HUES64 (cell line): Measurements from ENCODE around the gene LRRC72.
"Not testable (repeated sequence)": the region's sequence is repeated elsewhere in the genome, so short reads cannot be mapped to it uniquely, and the experiment has no call there.

Experiments
- H3K27ac ChIP-seq: 2 replicates; pipeline ENCODE4 v1.7.0; 2013; ENCODE audit warnings: low read depth, low read length, inconsistent platforms
- H3K27me3 ChIP-seq: 2 replicates; pipeline ENCODE4 v1.6.1; 2013; ENCODE audit warnings: mild to moderate bottlenecking, low read length; ENCODE audit not compliant: insufficient read depth
- H3K36me3 ChIP-seq: 2 replicates; pipeline ENCODE4 v1.6.1; 2013; ENCODE audit warnings: mild to moderate bottlenecking, low read length; ENCODE audit not compliant: insufficient read depth
- H3K4me1 ChIP-seq: 2 replicates; pipeline ENCODE4 v1.6.1; 2013; ENCODE audit warnings: mild to moderate bottlenecking, low read length, moderate library complexity; ENCODE audit not compliant: insufficient read depth
- H3K4me3 ChIP-seq: 2 replicates; pipeline ENCODE4 v1.5.1; 2013; ENCODE audit warnings: mild to moderate bottlenecking, low read length, moderate library complexity
- H3K9ac ChIP-seq: 2 replicates; pipeline ENCODE4 v1.6.1; 2013; ENCODE audit warnings: mild to moderate bottlenecking, low read depth, low read length
- H3K9me3 ChIP-seq: 2 replicates; pipeline ENCODE4 v1.6.1; 2013; ENCODE audit warnings: low read depth, low read length; ENCODE audit not compliant: insufficient read depth
- WGBS: fragments of 150-250, 120-280 bp; methylation state at CpG from one replicate; pipeline ENCODE4 v1.1.7; 2013; ENCODE audit warnings: missing lambda C conversion rate; 5-methylcytosine and 5-hydroxymethylcytosine counted together

The LRRC72 gene

DNA sequence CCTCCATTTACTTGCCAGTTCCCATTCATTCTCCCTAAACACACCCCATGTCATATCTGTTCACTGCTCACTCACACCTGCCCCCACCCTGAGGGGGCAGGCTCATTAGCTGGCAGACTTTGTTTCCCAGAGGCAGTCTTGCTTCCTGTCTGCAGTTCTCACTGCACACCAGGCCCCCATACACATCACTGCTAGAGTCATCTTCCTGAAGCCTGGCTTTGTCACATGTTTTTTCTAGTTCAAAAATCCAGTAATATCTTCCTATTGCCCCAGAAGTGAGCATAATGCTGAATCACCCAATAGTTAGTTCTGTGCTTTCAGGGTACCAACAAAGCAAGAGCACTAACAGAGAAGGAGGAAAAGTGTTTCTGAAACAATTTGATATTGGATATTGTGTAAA lies 1.9 kb downstream of the LRRC72 start:
- H3K4me3 ChIP-seq, result no peak overlapping the region
- no peaks in the 10 kb centered on the region for H3K27me3 ChIP-seq
- no peaks in the 10 kb centered on the region for H3K9me3 ChIP-seq
- H3K4me1 ChIP-seq, result no peaks in the 10 kb centered on the region
- no peak overlapping the region for H3K27ac ChIP-seq
- H3K9ac ChIP-seq, result no peak overlapping the region
- H3K36me3 ChIP-seq, result no peaks in the 10 kb centered on the region

- no peak overlapping the region for H3K4me3 ChIP-seq
- H3K27me3 ChIP-seq, result no peaks in the 10 kb centered on the region
- H3K9ac ChIP-seq, result no peak overlapping the region
- H3K27ac ChIP-seq, result no peak overlapping the region
- no peaks in the 10 kb centered on the region for H3K36me3 ChIP-seq
- H3K4me1 ChIP-seq, result no peaks in the 10 kb centered on the region
- no peaks in the 10 kb centered on the region for H3K9me3 ChIP-seq
- no CpG with 5 or more reads among the region's 1 CpG for WGBS
Observed at GRCh38 chr7:16529697-16530096, 3.1 kb downstream of the LRRC72 start.

- Histone ChIP-seq H3K4me3 (no peak overlapping the region), H3K27ac (no peak overlapping the region), H3K9me3 (no peaks in the 10 kb centered on the region), H3K4me1 (no peaks in the 10 kb centered on the region), H3K27me3 (no peaks in the 10 kb centered on the region), H3K9ac (no peak overlapping the region), H3K36me3 (no peaks in the 10 kb centered on the region)
- no CpG with 5 or more reads among the region's 1 CpG for WGBS
Observed at GRCh38 chr7:16531707-16532106, 5.1 kb downstream of the LRRC72 start.

DNA sequence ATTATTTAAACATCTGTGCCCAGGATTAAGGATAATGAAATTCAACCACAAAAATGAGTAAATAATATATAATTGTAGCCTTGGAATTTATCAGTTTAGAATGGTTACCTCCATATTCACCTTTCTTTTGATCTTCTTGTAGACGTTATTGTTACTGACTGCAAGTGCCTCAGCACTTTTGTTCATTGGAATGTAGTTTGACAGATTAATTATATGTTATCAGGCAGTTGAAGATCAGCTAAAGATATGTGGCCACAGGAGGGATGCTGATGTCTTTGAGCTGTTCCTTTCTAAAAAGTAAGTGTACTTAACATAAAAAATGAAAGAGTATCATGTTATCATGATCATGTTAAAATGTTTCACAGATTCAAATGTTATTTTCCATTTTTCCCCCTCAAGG lies 5.6 kb downstream of the LRRC72 start:
- H3K9me3 ChIP-seq, result no peaks in the 10 kb centered on the region
- H3K4me1 ChIP-seq, result no peaks in the 10 kb centered on the region
- no peak overlapping the region for H3K4me3 ChIP-seq
- H3K27me3 ChIP-seq, result no peaks in the 10 kb centered on the region
- no peaks in the 10 kb centered on the region for H3K36me3 ChIP-seq
- no peak overlapping the region for H3K27ac ChIP-seq
- WGBS, result 71% methylated on average over 1 of the region's 1 CpG
- H3K9ac ChIP-seq, result no peak overlapping the region

DNA sequence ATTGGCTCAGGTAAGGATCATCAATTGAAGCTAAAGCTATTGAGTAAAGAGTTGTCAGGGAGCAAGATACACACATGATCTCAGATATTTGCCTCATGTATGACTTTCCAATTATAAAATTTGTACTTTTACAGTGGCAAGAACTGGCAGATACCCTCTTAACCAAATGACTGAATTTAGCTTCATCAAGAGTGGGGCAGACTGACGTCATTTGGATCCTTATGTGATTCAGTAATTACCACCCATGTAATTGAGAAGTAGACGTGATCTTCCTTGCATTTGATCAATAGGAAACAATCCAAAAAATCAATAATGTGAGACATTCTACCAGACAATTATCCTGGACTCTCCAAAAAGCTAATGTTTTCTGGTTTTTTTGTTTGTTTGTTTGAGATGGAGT lies 8.9 kb downstream of the LRRC72 start:
- Histone ChIP-seq H3K4me3 (no peak overlapping the region), H3K9ac (no peak overlapping the region), H3K4me1 (no peaks in the 10 kb centered on the region), H3K27me3 (no peaks in the 10 kb centered on the region), H3K36me3 (no peaks in the 10 kb centered on the region), H3K9me3 (no peaks in the 10 kb centered on the region), H3K27ac (no peak overlapping the region)
- 95% methylated on average over 2 of the region's 2 CpGs for WGBS

DNA sequence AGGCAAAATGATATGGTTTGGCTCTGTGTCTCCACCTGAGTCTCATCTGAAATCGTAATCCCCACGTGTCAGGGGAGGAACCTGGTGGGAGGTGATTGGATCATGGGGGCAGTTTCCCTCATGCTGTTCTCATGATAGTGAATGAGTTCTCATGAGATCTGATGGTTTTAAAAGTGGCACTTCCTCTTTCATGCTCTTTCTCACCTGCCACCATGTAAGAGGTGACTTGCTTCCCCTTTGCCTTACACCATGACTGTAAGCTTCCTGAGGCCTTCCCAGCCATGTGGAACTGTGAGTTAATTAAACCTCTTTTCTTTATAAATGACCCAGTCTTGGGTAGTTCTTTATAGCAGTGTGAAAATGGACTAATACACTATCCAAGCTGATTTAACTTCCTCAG lies 13.9 kb downstream of the LRRC72 start:
- H3K9me3 ChIP-seq, H3K36me3 ChIP-seq, H3K27me3 ChIP-seq, H3K4me3 ChIP-seq, H3K4me1 ChIP-seq, H3K27ac ChIP-seq, H3K9ac ChIP-seq: not testable (repeated sequence)
- 98% methylated on average over 2 of the region's 2 CpGs for WGBS

- H3K4me3 ChIP-seq, result no peak overlapping the region
- H3K9ac ChIP-seq, result no peak overlapping the region
- H3K4me1 ChIP-seq, result no peaks in the 10 kb centered on the region
- no peaks in the 10 kb centered on the region for H3K9me3 ChIP-seq
- no peak overlapping the region for H3K27ac ChIP-seq
- 84% methylated on average over 2 of the region's 2 CpGs for WGBS
- H3K27me3 ChIP-seq, result no peaks in the 10 kb centered on the region
- no peaks in the 10 kb centered on the region for H3K36me3 ChIP-seq
Observed at GRCh38 chr7:16542401-16542800, 15.8 kb downstream of the LRRC72 start.

DNA sequence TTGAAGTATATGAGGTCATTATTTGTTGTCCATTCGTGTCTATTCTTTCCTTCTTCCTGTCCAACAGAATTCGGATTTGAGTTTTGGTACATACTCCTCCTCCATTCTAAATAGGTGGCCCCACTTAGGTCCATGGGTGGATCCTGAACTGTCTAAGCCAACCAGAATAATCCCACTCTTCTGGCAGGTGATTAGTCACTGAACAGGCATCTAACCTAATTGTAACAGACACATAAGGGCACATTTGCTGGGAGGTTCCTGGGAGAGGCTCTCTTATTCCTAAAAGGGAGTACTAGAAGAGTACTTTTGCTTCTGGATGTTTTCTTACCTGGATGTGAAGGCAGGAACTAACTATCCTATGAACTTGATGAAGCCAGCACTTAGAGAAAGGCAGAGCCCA lies 16.8 kb downstream of the LRRC72 start:
- no peaks in the 10 kb centered on the region for H3K4me1 ChIP-seq
- H3K9me3 ChIP-seq, result no peaks in the 10 kb centered on the region
- no peak overlapping the region for H3K9ac ChIP-seq
- no peaks in the 10 kb centered on the region for H3K27me3 ChIP-seq
- H3K36me3 ChIP-seq, result no peaks in the 10 kb centered on the region
- H3K4me3 ChIP-seq, result no peak overlapping the region
- 91% methylated on average over 2 of the region's 2 CpGs for WGBS
- no peak overlapping the region for H3K27ac ChIP-seq

DNA sequence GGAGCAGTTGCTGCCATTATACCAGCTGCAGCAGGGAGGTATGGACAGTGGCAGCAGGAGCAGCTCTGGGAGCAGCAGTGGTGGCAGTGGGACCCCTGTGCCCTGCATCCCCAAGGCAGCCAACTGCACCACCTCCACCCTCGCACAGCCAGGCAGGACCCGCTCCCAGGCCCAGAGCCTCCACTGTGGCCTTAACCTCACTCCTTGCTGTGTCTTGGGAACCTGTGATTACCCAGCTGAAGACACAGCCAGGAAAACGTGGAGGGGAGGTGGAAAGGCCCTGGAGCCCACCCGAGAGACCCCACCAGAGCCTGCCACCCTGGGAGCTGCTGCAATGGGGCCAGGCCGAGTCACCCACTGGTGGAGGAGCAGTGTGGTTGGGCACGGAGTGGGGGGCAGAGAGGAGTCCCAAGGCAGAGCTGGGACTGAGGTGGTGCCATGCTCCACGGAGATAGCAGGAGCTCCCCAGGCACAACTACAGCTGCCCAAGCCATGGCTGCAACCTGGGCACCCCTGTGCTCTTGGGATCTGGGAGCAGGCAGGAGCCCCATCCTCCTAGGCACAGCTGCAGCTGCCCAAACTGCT lies 20.4 kb downstream of the LRRC72 start:
- Histone ChIP-seq H3K27me3 (no peaks in the 10 kb centered on the region), H3K27ac (no peak overlapping the region), H3K9ac (no peak overlapping the region), H3K9me3 (no peaks in the 10 kb centered on the region), H3K36me3 (no peaks in the 10 kb centered on the region), H3K4me3 (no peak overlapping the region), H3K4me1 (no peaks in the 10 kb centered on the region)
- WGBS, result 92% methylated on average over 7 of the region's 7 CpGs

- Histone ChIP-seq H3K4me1 (no peaks in the 10 kb centered on the region), H3K9ac (no peak overlapping the region), H3K9me3 (no peaks in the 10 kb centered on the region), H3K36me3 (no peaks in the 10 kb centered on the region), H3K27me3 (no peaks in the 10 kb centered on the region), H3K27ac (no peak overlapping the region), H3K4me3 (no peak overlapping the region)
- 86% methylated on average over 2 of the region's 2 CpGs for WGBS
Observed at GRCh38 chr7:16548428-16548827, 21.8 kb downstream of the LRRC72 start.

- WGBS, result no CpG with 5 or more reads among the region's 1 CpG
- no peak overlapping the region for H3K27ac ChIP-seq
- no peak overlapping the region for H3K9ac ChIP-seq
- H3K4me3 ChIP-seq, result no peak overlapping the region
- no peaks in the 10 kb centered on the region for H3K4me1 ChIP-seq
- H3K36me3 ChIP-seq, result no peaks in the 10 kb centered on the region
- no peaks in the 10 kb centered on the region for H3K27me3 ChIP-seq
- H3K9me3 ChIP-seq, result no peaks in the 10 kb centered on the region
Observed at GRCh38 chr7:16550671-16551070, 24.0 kb downstream of the LRRC72 start.

- H3K4me3 ChIP-seq, result no peak overlapping the region
- no peaks in the 10 kb centered on the region for H3K27me3 ChIP-seq
- WGBS, result 95% methylated on average over 10 of the region's 10 CpGs
- H3K9me3 ChIP-seq, result no peaks in the 10 kb centered on the region
- no peaks in the 10 kb centered on the region for H3K4me1 ChIP-seq
- no peaks in the 10 kb centered on the region for H3K36me3 ChIP-seq
- H3K27ac ChIP-seq, result no peak overlapping the region
- no peak overlapping the region for H3K9ac ChIP-seq
Observed at GRCh38 chr7:16554518-16555236, 28.1 kb downstream of the LRRC72 start.
